ENCODE data around the gene XPR1.

Gene XPR1

GRCh38 chr1:180934563-180934962 lies 302.7 kb downstream of the XPR1 start:
- TF ChIP-seq CTCF (IDR thresholded peaks at IDR 0.05; ENCODE audit: insufficient read depth, missing control alignments), result no peak
- FAIRE-seq (no peak), DNase-seq (ENCODE audit: insufficient read length, low spot score) (no peak)

GRCh38 chr1:180935326-180936109 lies 303.7 kb downstream of the XPR1 start:
- FAIRE-seq, result no peak
- no peak for TF ChIP-seq CTCF (IDR thresholded peaks at IDR 0.05; ENCODE audit: insufficient read depth, missing control alignments)
- DNase-seq (ENCODE audit: insufficient read length, low spot score), result no peak

GRCh38 chr1:180936110-180937011 lies 304.5 kb downstream of the XPR1 start:
- FAIRE-seq, result no peak
- no peak for DNase-seq (ENCODE audit: insufficient read length, low spot score)
- no peak for TF ChIP-seq CTCF (IDR thresholded peaks at IDR 0.05; ENCODE audit: insufficient read depth, missing control alignments)

- DNase-seq (ENCODE audit: insufficient read length, low spot score) (no peak), FAIRE-seq (no peak)
- no peak for TF ChIP-seq CTCF (IDR thresholded peaks at IDR 0.05; ENCODE audit: insufficient read depth, missing control alignments)
Observed at GRCh38 chr1:180937012-180937372, 305.2 kb downstream of the XPR1 start.

- no peak for TF ChIP-seq CTCF (IDR thresholded peaks at IDR 0.05; ENCODE audit: insufficient read depth, missing control alignments)
- DNase-seq (ENCODE audit: insufficient read length, low spot score), result no peak
- no peak for FAIRE-seq
Observed at GRCh38 chr1:180937624-180938225, 305.9 kb downstream of the XPR1 start.

- FAIRE-seq (no peak), DNase-seq (ENCODE audit: insufficient read length, low spot score) (no peak)
- no peak for TF ChIP-seq CTCF (IDR thresholded peaks at IDR 0.05; ENCODE audit: insufficient read depth, missing control alignments)
Observed at GRCh38 chr1:180939073-180939710, 307.4 kb downstream of the XPR1 start.

Measured in D721Med (cell line).